Mesenchymal stem cell (in vitro differentiated cells and primary cell): Measurements from ENCODE around the gene VAPA.

ENCODE experiments used
- DNase-seq: peaks from one replicate; pipeline ENCODE4 v3.0.0-alpha.2; 2013
- H2AFZ ChIP-seq: one replicate; pipeline ENCODE4 v1.6.1; 2013; ENCODE audit warnings: low read depth, mild to moderate bottlenecking, control low read depth, inconsistent platforms, low read length, moderate library complexity
- H2AK5ac ChIP-seq: 2 replicates; pipeline ENCODE4 v1.6.1; 2013; ENCODE audit warnings: low read length, moderate library complexity, mild to moderate bottlenecking, inconsistent platforms; ENCODE audit not compliant: severe bottlenecking
- H2BK120ac ChIP-seq: one replicate; pipeline ENCODE4 v1.6.1; 2013; ENCODE audit warnings: low read depth, mild to moderate bottlenecking, inconsistent platforms, low read length, moderate library complexity
- H2BK12ac ChIP-seq, 2 experiments: one replicate each; pipeline ENCODE4 v1.6.1; 2013; ENCODE audit warnings: inconsistent platforms in 2 of 2, low read length in 2 of 2, mild to moderate bottlenecking in 2 of 2, moderate library complexity in 2 of 2, control low read depth in 1 of 2
- H2BK15ac ChIP-seq: one replicate; pipeline ENCODE4 v1.6.1; 2013; ENCODE audit warnings: mild to moderate bottlenecking, low read depth, inconsistent platforms; ENCODE audit not compliant: poor library complexity, severe bottlenecking
- H2BK5ac ChIP-seq: 2 replicates; pipeline ENCODE4 v1.6.1; 2013; ENCODE audit warnings: low read depth, mild to moderate bottlenecking, low read length, control low read depth, inconsistent platforms; ENCODE audit not compliant: poor library complexity, severe bottlenecking
- H3K14ac ChIP-seq, 2 experiments: one replicate each; pipeline ENCODE4 v1.6.1; 2013; ENCODE audit warnings: inconsistent platforms in 2 of 2, low read length in 2 of 2, control low read depth in 1 of 2, mild to moderate bottlenecking in 1 of 2, moderate library complexity in 1 of 2
- H3K18ac ChIP-seq, 2 experiments: one replicate each; pipeline ENCODE4 v1.6.1; 2013; ENCODE audit warnings: inconsistent platforms in 2 of 2, low read length in 2 of 2, control low read depth in 1 of 2, low read depth in 1 of 2, mild to moderate bottlenecking in 1 of 2
- H3K23ac ChIP-seq, 2 experiments: one replicate each; pipeline ENCODE4 v1.6.1; 2013; ENCODE audit warnings: inconsistent platforms in 2 of 2, low read length in 2 of 2, mild to moderate bottlenecking in 2 of 2, moderate library complexity in 2 of 2, control low read depth in 1 of 2
- H3K27ac ChIP-seq: 2 replicates; pipeline ENCODE4 v1.5.1; 2013; ENCODE audit warnings: mild to moderate bottlenecking, moderate library complexity, low read length, control low read depth, inconsistent platforms; ENCODE audit not compliant: poor library complexity, severe bottlenecking
- H3K27me3 ChIP-seq, 2 experiments: 2 replicates each; pipeline versions ENCODE4 v1.6.1 to v1.7.0; 2013; ENCODE audit warnings: low read length in 2 of 2, mild to moderate bottlenecking in 2 of 2, moderate library complexity in 2 of 2, control low read depth in 1 of 2, inconsistent platforms in 1 of 2; ENCODE audit not compliant: control insufficient read depth in 1 of 2, insufficient read depth in 1 of 2
- H3K36me3 ChIP-seq, 2 experiments: 2 replicates each; pipeline versions ENCODE4 v1.6.1 to v1.7.0; 2013; ENCODE audit warnings: low read length in 2 of 2, control low read depth in 1 of 2, inconsistent platforms in 1 of 2, low read depth in 1 of 2, mild to moderate bottlenecking in 1 of 2; ENCODE audit not compliant: insufficient read depth in 2 of 2, control insufficient read depth in 1 of 2
- H3K4ac ChIP-seq, 2 experiments: one replicate each; pipeline ENCODE4 v1.6.1; 2013; ENCODE audit warnings: inconsistent platforms in 2 of 2, low read length in 2 of 2, mild to moderate bottlenecking in 2 of 2, moderate library complexity in 2 of 2, control low read depth in 1 of 2, low read depth in 1 of 2
- H3K4me1 ChIP-seq: 2 replicates; pipeline ENCODE4 v1.6.1; 2013; ENCODE audit warnings: low read depth, low read length, control low read depth; ENCODE audit not compliant: control insufficient read depth, insufficient read depth
- H3K4me2 ChIP-seq: 2 replicates; pipeline ENCODE4 v1.6.1; 2013; ENCODE audit warnings: low read length, mild to moderate bottlenecking, inconsistent platforms; ENCODE audit not compliant: poor library complexity, severe bottlenecking
- H3K4me3 ChIP-seq, 2 experiments: 2 replicates each; pipeline versions ENCODE4 v1.5.1 to v1.7.0; 2013; ENCODE audit warnings: low read length in 2 of 2, mild to moderate bottlenecking in 2 of 2, control low read depth in 1 of 2, low read depth in 1 of 2; ENCODE audit not compliant: insufficient read depth in 1 of 2
- H3K79me1 ChIP-seq: replicated peaks from 2 replicates; pipeline ENCODE4 v1.6.1; 2013; ENCODE audit warnings: mild to moderate bottlenecking, control low read depth, low read length, inconsistent platforms; ENCODE audit not compliant: poor library complexity, severe bottlenecking
- H3K9ac ChIP-seq: 2 replicates; pipeline ENCODE4 v1.7.0; 2013; ENCODE audit warnings: mild to moderate bottlenecking, low read length, moderate library complexity
- H3K9me3 ChIP-seq: 2 replicates; pipeline ENCODE4 v1.7.0; 2013; ENCODE audit warnings: mild to moderate bottlenecking, low read length; ENCODE audit not compliant: control insufficient read depth
- H4K8ac ChIP-seq: one replicate; pipeline ENCODE4 v1.6.1; 2013; ENCODE audit warnings: inconsistent platforms, mild to moderate bottlenecking, low read length, moderate library complexity
- H4K91ac ChIP-seq: one replicate; pipeline ENCODE4 v1.6.1; 2013; ENCODE audit warnings: mild to moderate bottlenecking, low read length, inconsistent platforms
- WGBS: methylation state at CpG from one replicate; pipeline ENCODE4 v1.1.7; 2013; ENCODE audit warnings: mixed read lengths; 5-methylcytosine and 5-hydroxymethylcytosine counted together

The VAPA gene

GRCh38 chr18:9961041-9961440 is 47.2 kb downstream of the VAPA start:
- Histone ChIP-seq H3K79me1 (peaks cover 3% of the 10 kb centered on the region), H2BK15ac (no peak overlapping the region), H3K36me3 (peaks cover 0 to 16% of the 10 kb centered on the region in 2 experiments), H3K9me3 (no peaks in the 10 kb centered on the region), H2BK5ac (no peak overlapping the region), H3K4me3 (no peak overlapping the region), H3K9ac (peak overlapping the region; percentile 35), H3K4me2 (no peak overlapping the region), H4K91ac (no peak overlapping the region), H2BK12ac (no peak overlapping the region), H3K23ac (no peak overlapping the region), H2BK120ac (no peak overlapping the region), H3K14ac (no peak overlapping the region), H2AFZ (no peak overlapping the region), H3K4me1 (peaks cover 2% of the 10 kb centered on the region), H3K27me3 (no peaks in the 10 kb centered on the region), H4K8ac (no peak overlapping the region), H3K18ac (peak overlapping the region in 1 of 2 experiments; percentile 24), H3K27ac (no peak overlapping the region), H3K4ac (no peak overlapping the region), H2AK5ac (no peak overlapping the region)
- DNase-seq, result peak; percentile 64
- 88% methylated on average over 3 of the region's 3 CpGs for WGBS

GRCh38 chr18:9965711-9966624 is 52.2 kb downstream of the VAPA start:
- Histone ChIP-seq H3K36me3 (no peaks in the 10 kb centered on the region), H2BK15ac (peak overlapping the region; percentile 48), H4K91ac (no peak overlapping the region), H2BK12ac (peak overlapping the region in 1 of 2 experiments; percentile 17), H2BK120ac (no peak overlapping the region), H2AFZ (no peak overlapping the region), H4K8ac (no peak overlapping the region), H3K14ac (no peak overlapping the region), H2BK5ac (no peak overlapping the region), H3K9ac (no peak overlapping the region), H3K4ac (peak overlapping the region in 1 of 2 experiments; percentile 16), H3K18ac (no peak overlapping the region), H3K4me2 (no peak overlapping the region), H3K27me3 (peaks cover 0 to 20% of the 10 kb centered on the region in 2 experiments), H3K23ac (no peak overlapping the region), H3K79me1 (no peaks in the 10 kb centered on the region), H3K4me3 (no peak overlapping the region), H3K9me3 (no peaks in the 10 kb centered on the region), H3K27ac (no peak overlapping the region), H3K4me1 (peaks cover 5% of the 10 kb centered on the region), H2AK5ac (no peak overlapping the region)
- peak; percentile 40 for DNase-seq
- 82% methylated on average over 7 of the region's 9 CpGs for WGBS

GRCh38 chr18:9968081-9968848 is 54.4 kb downstream of the VAPA start:
- Histone ChIP-seq H3K23ac (no peak overlapping the region), H2BK15ac (peak overlapping the region; percentile 77), H2AK5ac (no peak overlapping the region), H2AFZ (no peak overlapping the region), H3K14ac (no peak overlapping the region), H2BK120ac (no peak overlapping the region), H3K4me3 (no peak overlapping the region), H3K4me2 (no peak overlapping the region), H3K9me3 (no peaks in the 10 kb centered on the region), H3K36me3 (no peaks in the 10 kb centered on the region), H3K4me1 (peaks cover 5% of the 10 kb centered on the region), H2BK5ac (no peak overlapping the region), H2BK12ac (no peak overlapping the region), H3K27me3 (peaks cover 0 to 20% of the 10 kb centered on the region in 2 experiments), H4K8ac (no peak overlapping the region), H4K91ac (peak overlapping the region; percentile 63), H3K79me1 (no peaks in the 10 kb centered on the region), H3K18ac (peak overlapping the region in 1 of 2 experiments; percentile 14), H3K9ac (no peak overlapping the region), H3K4ac (no peak overlapping the region), H3K27ac (no peak overlapping the region)
- no peak for DNase-seq
- 88% methylated on average over 31 of the region's 31 CpGs for WGBS

GRCh38 chr18:9969247-9969646 is 55.4 kb downstream of the VAPA start:
- Histone ChIP-seq H3K18ac (no peak overlapping the region), H3K23ac (no peak overlapping the region), H3K4me2 (no peak overlapping the region), H2BK5ac (no peak overlapping the region), H3K4me3 (no peak overlapping the region), H3K9ac (no peak overlapping the region), H4K8ac (no peak overlapping the region), H2BK15ac (peak overlapping the region; percentile 32), H3K4me1 (peaks cover 5% of the 10 kb centered on the region), H4K91ac (no peak overlapping the region), H3K36me3 (no peaks in the 10 kb centered on the region), H3K14ac (no peak overlapping the region), H2AK5ac (no peak overlapping the region), H3K4ac (no peak overlapping the region), H2BK12ac (no peak overlapping the region), H3K27ac (no peak overlapping the region), H2BK120ac (no peak overlapping the region), H3K79me1 (no peaks in the 10 kb centered on the region), H3K27me3 (peaks cover 0 to 20% of the 10 kb centered on the region in 2 experiments), H3K9me3 (peaks cover 3% of the 10 kb centered on the region), H2AFZ (no peak overlapping the region)
- DNase-seq, result no peak
- 96% methylated on average over 14 of the region's 14 CpGs for WGBS
